ENCODE results near the gene C8G.

Gene C8G

DNA sequence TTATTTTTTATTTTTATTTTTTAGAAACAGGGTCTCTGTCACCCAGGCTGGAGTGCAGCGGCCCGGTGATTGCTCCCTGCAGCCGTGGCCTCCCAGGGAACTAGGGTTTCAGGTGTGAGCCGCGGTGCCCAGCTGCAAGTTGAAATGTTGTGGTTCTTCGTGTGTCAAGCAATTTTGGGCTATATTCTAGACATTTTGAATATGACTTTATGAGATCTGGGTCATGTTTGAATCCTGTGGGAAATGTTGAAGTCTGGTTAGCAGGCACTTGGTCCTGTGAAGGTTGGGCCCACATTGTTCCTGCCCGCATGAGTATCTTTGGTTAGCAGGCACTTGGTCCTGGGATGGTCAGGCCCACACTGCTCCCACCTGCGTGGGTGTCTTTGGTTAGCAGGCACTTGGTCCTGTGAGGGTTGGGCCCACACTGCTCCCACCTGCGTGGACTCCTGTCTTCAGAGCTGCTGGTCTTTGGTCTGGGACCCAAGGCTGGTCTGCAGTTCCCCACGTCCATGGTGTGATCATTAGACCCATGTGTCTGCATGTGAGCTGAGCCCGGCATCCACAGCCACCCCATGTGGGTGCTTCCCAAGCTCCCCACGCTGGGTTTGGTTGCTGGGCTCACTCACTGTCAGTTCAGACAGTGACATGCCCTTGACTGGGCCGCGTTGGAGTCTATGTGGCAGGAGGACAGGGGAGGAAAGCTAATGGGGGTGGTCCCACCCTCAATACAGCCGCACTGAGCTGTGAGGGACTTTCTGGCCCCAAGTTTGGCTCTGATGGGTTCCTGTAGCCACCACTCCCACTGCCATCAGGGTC, 7.6 kb upstream of the C8G start:
- H3K27ac ChIP-seq, result 0 out of 2 replicates have a peak overlapping the region, but pooled peaks have one; percentile 13
- TF ChIP-seq ZFX (IDR thresholded peaks at IDR 0.05; ENCODE audit: borderline replicate concordance) (no peak), CTCF (IDR thresholded peaks at IDR 0.05) (no peak)

DNA sequence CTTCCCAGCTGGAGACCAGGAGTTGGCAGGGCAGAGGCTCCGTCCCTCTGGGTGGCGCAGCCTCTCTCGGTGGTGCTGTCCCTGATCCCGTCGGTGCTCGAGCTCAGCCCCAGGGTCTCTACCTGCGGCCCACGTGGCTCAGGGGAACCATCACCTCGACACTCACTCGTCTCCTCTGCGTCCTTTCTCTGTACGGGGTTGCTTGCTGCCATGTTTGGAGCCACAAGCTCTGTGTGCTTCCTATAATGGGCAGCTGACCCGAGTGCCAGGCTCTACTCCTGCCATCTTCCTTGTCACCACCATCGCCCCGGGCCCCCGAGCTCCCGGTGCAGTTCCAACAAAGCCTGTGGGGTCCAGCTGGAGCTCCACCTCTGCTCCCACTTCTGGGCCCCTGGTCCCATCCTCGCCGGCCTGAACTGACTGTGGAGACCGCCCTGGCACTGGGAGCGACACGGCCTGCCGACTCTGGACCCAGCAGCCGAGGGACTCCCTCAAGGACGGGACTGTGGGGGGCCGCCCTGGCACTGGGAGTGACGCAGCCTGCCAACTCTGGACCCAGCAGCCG, 5.5 kb upstream of the C8G start:
- TF ChIP-seq CTCF (IDR thresholded peaks at IDR 0.05) (no peak), ZFX (IDR thresholded peaks at IDR 0.05; ENCODE audit: borderline replicate concordance) (no peak)
- 0 out of 2 replicates have a peak overlapping the region, but pooled peaks have one; percentile 25 for H3K27ac ChIP-seq

- 0 out of 2 replicates have a peak overlapping the region, but pooled peaks have one; percentile 25 for H3K27ac ChIP-seq
- TF ChIP-seq ZFX (IDR thresholded peaks at IDR 0.05; ENCODE audit: borderline replicate concordance), result no peak
- TF ChIP-seq CTCF (IDR thresholded peaks at IDR 0.05), result no peak
Measured at GRCh38 chr9:136939996-136940525, 5.0 kb upstream of the C8G start.

DNA sequence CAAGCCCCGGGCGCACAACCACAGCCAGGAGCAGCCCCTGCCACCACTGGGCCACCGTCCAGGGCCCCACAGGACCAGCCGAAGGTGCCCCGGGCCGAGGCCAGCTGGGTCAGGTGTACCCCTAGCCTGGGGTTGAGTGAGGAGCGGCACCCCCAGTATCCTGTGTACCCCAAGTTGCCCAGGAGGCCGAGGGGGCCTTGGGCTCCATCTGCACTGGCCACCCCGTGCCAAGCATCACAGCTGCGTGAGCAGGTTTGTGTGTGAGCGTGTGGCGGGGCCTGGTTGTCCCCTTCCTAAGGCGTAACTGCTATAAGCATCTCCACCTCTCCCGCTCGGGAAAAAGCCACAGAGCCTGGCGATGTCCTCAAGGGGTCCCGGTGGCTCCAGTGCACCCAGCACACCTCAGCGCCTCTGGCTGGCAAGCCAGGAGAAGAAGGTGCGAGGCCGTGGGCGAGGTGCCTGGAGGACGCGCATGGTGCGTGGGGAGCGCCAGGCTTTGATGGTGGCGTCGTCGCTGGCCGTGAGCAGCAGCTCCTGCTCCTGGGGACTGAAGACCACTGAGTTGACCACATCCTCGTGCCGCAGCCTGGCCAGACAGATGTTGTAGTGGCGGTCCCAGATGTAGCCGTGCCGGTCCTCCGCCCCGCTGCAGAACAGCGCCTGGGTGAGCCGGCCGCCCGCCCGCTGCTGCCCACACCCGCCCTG, 4.4 kb upstream of the C8G start:
- TF ChIP-seq ZFX (IDR thresholded peaks at IDR 0.05; ENCODE audit: borderline replicate concordance), result no peak
- TF ChIP-seq CTCF (IDR thresholded peaks at IDR 0.05), result no peak
- H3K27ac ChIP-seq, result 0 out of 2 replicates have a peak overlapping the region, but pooled peaks have one; percentile 25

- no peak overlapping the region for H3K27ac ChIP-seq
- TF ChIP-seq CTCF (IDR thresholded peaks at IDR 0.05), result no peak
Measured at GRCh38 chr9:136941231-136942111, 3.6 kb upstream of the C8G start.

- peak overlapping the region; percentile 91 for H3K27ac ChIP-seq
- TF ChIP-seq CTCF (IDR thresholded peaks at IDR 0.05) (no peak), ZFX (IDR thresholded peaks at IDR 0.05; ENCODE audit: borderline replicate concordance) (no peak)
Measured at GRCh38 chr9:136942112-136942880, 2.7 kb upstream of the C8G start.

Measured in 22Rv1 (cell line).